Measurements from ENCODE around the gene SRXN1.

The SRXN1 gene

GRCh38 chr20:607476-607875 lies 45.5 kb downstream of the SRXN1 start:
- no peak for TF ChIP-seq CTCF (IDR thresholded peaks at IDR 0.05; ENCODE audit: insufficient read depth, missing control alignments)
- no peak for FAIRE-seq
- no peak for DNase-seq (ENCODE audit: insufficient read length, low spot score)

GRCh38 chr20:605237-605636 lies 47.8 kb downstream of the SRXN1 start:
- FAIRE-seq (no peak), DNase-seq (ENCODE audit: insufficient read length, low spot score) (no peak)
- no peak for TF ChIP-seq CTCF (IDR thresholded peaks at IDR 0.05; ENCODE audit: insufficient read depth, missing control alignments)

- no peak for TF ChIP-seq CTCF (IDR thresholded peaks at IDR 0.05; ENCODE audit: insufficient read depth, missing control alignments)
- DNase-seq (ENCODE audit: insufficient read length, low spot score) = no peak
- no peak for FAIRE-seq
These were observed 49.8 kb downstream of the SRXN1 start for GRCh38 chr20:603116-603640.

GRCh38 chr20:602111-602970 lies 50.7 kb downstream of the SRXN1 start:
- DNase-seq (ENCODE audit: insufficient read length, low spot score) (no peak), FAIRE-seq (no peak)
- no peak for TF ChIP-seq CTCF (IDR thresholded peaks at IDR 0.05; ENCODE audit: insufficient read depth, missing control alignments)

- FAIRE-seq (no peak), DNase-seq (ENCODE audit: insufficient read length, low spot score) (no peak)
- TF ChIP-seq CTCF (IDR thresholded peaks at IDR 0.05; ENCODE audit: insufficient read depth, missing control alignments) = no peak
These were observed 52.3 kb downstream of the SRXN1 start for GRCh38 chr20:600736-601135.

- TF ChIP-seq CTCF (IDR thresholded peaks at IDR 0.05; ENCODE audit: insufficient read depth, missing control alignments) = no peak
- DNase-seq (ENCODE audit: insufficient read length, low spot score) = no peak
- FAIRE-seq = no peak
These were observed 52.9 kb downstream of the SRXN1 start for GRCh38 chr20:600141-600540.

Measured in D721Med (cell line).